ENCODE results near the gene COX4I2.

Gene COX4I2

DNA sequence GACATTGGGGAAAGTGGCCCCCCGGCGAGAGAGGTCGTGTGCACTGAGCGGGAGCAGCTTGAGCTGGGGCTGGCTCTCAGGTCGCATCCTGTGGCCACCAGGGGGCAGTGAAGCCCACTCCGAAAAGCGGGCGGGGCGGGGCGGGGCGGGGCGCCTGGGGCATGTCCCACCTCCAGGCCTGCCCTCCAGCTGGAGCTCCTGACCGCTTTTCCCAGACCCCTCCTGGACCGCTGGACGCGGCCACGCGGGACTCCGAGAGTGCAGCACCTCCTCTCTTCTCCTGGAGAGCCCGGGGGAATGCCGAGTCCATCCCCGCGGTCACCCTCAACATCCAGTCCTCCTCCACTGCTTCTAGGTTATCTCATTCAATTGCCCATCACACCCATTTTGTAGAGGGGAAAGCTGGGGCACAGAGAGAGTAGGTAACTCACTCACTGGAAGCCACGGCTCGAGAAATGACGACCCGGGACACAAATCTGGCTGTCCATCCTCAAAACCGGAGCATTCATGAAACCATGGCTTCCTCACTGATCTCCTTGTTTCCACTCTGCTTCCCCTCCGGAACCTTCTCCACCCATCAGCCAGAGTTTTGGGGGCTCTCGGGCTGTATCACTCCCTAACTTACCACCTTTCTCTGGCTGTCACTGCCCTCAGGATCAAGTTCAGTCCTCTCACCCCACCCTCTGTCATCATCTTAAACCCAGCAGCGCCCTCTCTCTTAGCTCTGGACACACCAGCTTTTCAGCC, 24.1 kb downstream of the COX4I2 start:
- H3K36me3 ChIP-seq (ENCODE audit: insufficient read depth, low read length): peaks cover 36% of the 10 kb centered on the region
- H4K20me1 ChIP-seq (ENCODE audit: insufficient read depth, low read length): peaks cover 9% of the 10 kb centered on the region
- no peaks in the 10 kb centered on the region for H3K9me3 ChIP-seq (ENCODE audit: insufficient read depth, low read length, severe bottlenecking)
- H3K4me1 ChIP-seq (ENCODE audit: insufficient read depth, low read length): peaks cover 51% of the 10 kb centered on the region
- peak overlapping the region; percentile 69 for H2AFZ ChIP-seq (ENCODE audit: low read depth, low read length)
- TF ChIP-seq, protein P1, sequence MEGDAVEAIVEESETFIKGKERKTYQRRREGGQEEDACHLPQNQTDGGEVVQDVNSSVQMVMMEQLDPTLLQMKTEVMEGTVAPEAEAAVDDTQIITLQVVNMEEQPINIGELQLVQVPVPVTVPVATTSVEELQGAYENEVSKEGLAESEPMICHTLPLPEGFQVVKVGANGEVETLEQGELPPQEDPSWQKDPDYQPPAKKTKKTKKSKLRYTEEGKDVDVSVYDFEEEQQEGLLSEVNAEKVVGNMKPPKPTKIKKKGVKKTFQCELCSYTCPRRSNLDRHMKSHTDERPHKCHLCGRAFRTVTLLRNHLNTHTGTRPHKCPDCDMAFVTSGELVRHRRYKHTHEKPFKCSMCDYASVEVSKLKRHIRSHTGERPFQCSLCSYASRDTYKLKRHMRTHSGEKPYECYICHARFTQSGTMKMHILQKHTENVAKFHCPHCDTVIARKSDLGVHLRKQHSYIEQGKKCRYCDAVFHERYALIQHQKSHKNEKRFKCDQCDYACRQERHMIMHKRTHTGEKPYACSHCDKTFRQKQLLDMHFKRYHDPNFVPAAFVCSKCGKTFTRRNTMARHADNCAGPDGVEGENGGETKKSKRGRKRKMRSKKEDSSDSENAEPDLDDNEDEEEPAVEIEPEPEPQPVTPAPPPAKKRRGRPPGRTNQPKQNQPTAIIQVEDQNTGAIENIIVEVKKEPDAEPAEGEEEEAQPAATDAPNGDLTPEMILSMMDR (IDR thresholded peaks at IDR 0.05; ENCODE audit: borderline replicate concordance, extremely low read depth, low read length, poor library complexity, severe bottlenecking): peak; percentile 80
- TF ChIP-seq EZH2 (IDR thresholded peaks at IDR 0.05; ENCODE audit: borderline replicate concordance, low read depth, low read length, severe bottlenecking): no peak
- H3K27me3 ChIP-seq (ENCODE audit: insufficient read depth, low read length, poor library complexity): no peaks in the 10 kb centered on the region
- H3K79me2 ChIP-seq (ENCODE audit: insufficient read depth, low read length): peaks cover 47% of the 10 kb centered on the region
- peak overlapping the region; percentile 54 for H3K4me2 ChIP-seq (ENCODE audit: insufficient read depth, low read length)
- H3K4me3 ChIP-seq (ENCODE audit: low read depth in 1 of 2, low read length in 2 of 2): 0 out of 4 replicates have a peak overlapping the region, but pooled peaks of 1 of the 2 experiments have one; percentile 11
- ATAC-seq (ENCODE audit: insufficient read depth, low read depth): peak; percentile 82
- peak overlapping the region; percentile 40 for H3K9ac ChIP-seq (ENCODE audit: low read depth, low read length)
- DNase-seq: peak; percentile 85
- peak overlapping the region; percentile 78 for H3K27ac ChIP-seq (ENCODE audit: low read length)

DNA sequence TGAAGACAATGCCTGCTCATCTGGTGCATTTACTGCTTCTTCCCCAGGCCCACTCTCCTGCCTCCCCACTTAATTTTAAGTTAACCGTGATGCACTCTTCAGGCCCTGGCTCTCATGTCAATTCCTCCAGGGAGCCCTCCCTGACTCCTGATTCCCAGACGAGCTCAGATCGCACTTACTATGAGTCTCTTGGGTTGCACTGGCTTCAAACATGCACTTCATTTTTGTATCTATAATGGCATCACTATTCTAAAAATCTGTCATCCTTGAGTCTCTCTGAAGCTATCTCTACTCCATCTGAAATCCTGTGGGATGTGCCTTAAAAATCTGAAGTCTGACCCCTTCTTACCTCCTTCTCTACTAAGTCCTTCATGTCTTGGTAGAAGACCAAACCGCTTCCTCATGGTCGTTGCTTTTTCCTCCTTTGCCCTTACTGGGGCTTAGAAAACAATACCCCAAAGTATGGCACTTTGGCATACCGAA, 24.7 kb downstream of the COX4I2 start:
- ATAC-seq (ENCODE audit: insufficient read depth, low read depth): no peak
- Histone ChIP-seq H3K4me1 (ENCODE audit: insufficient read depth, low read length) (peaks cover 55% of the 10 kb centered on the region), H3K9me3 (ENCODE audit: insufficient read depth, low read length, severe bottlenecking) (no peaks in the 10 kb centered on the region), H3K36me3 (ENCODE audit: insufficient read depth, low read length) (peaks cover 40% of the 10 kb centered on the region), H2AFZ (ENCODE audit: low read depth, low read length) (no peak overlapping the region), H3K4me2 (ENCODE audit: insufficient read depth, low read length) (peak overlapping the region; percentile 54; the same call in 1 of the 2 replicates), H3K27me3 (ENCODE audit: insufficient read depth, low read length, poor library complexity) (no peaks in the 10 kb centered on the region), H3K79me2 (ENCODE audit: insufficient read depth, low read length) (peaks cover 53% of the 10 kb centered on the region), H3K9ac (ENCODE audit: low read depth, low read length) (peak overlapping the region; percentile 30), H3K4me3 (ENCODE audit: low read depth in 1 of 2, low read length in 2 of 2) (0 out of 4 replicates have a peak overlapping the region, but pooled peaks of 1 of the 2 experiments have one; percentile 11), H4K20me1 (ENCODE audit: insufficient read depth, low read length) (peaks cover 10% of the 10 kb centered on the region), H3K27ac (ENCODE audit: low read length) (peak overlapping the region; percentile 75)
- DNase-seq: no peak
- TF ChIP-seq EZH2 (IDR thresholded peaks at IDR 0.05; ENCODE audit: borderline replicate concordance, low read depth, low read length, severe bottlenecking): no peak
- TF ChIP-seq, protein P1 (IDR thresholded peaks at IDR 0.05; ENCODE audit: borderline replicate concordance, extremely low read depth, low read length, poor library complexity, severe bottlenecking): no peak

DNA sequence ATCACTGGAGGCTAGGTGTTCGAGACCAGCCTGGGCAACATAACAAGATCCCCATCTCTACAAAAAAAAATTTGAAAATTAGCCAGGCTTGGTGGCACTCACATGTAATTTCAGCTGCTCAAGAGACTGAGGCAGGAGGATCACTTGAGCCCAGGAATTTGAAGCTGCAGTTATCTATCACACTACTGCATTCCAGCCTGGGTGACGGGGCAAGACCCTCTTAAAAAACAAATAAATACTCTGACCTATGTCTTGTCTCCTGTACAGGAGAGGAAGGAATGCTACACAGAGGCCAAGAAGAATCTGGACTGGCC, 25.8 kb downstream of the COX4I2 start:
- peaks cover 63% of the 10 kb centered on the region for H3K4me1 ChIP-seq (ENCODE audit: insufficient read depth, low read length)

More for the DNA sequence above, 25.8 kb downstream of the COX4I2 start:
- Histone ChIP-seq H3K27me3 (ENCODE audit: insufficient read depth, low read length, poor library complexity) (no peaks in the 10 kb centered on the region), H3K9ac (ENCODE audit: low read depth, low read length) (peak overlapping the region; percentile 20; the same call in 1 of the 2 replicates), H3K4me2 (ENCODE audit: insufficient read depth, low read length) (no peak overlapping the region), H3K36me3 (ENCODE audit: insufficient read depth, low read length) (peaks cover 51% of the 10 kb centered on the region), H3K4me3 (ENCODE audit: low read depth in 1 of 2, low read length in 2 of 2) (no peak overlapping the region), H2AFZ (ENCODE audit: low read depth, low read length) (no peak overlapping the region), H4K20me1 (ENCODE audit: insufficient read depth, low read length) (peaks cover 16% of the 10 kb centered on the region), H3K9me3 (ENCODE audit: insufficient read depth, low read length, severe bottlenecking) (no peaks in the 10 kb centered on the region), H3K27ac (ENCODE audit: low read length) (peak overlapping the region; percentile 78), H3K79me2 (ENCODE audit: insufficient read depth, low read length) (peaks cover 63% of the 10 kb centered on the region)
- TF ChIP-seq, protein P1 (IDR thresholded peaks at IDR 0.05; ENCODE audit: borderline replicate concordance, extremely low read depth, low read length, poor library complexity, severe bottlenecking): no peak
- no peak for TF ChIP-seq EZH2 (IDR thresholded peaks at IDR 0.05; ENCODE audit: borderline replicate concordance, low read depth, low read length, severe bottlenecking)
- ATAC-seq (ENCODE audit: insufficient read depth, low read depth) (no peak), DNase-seq (no peak)

Measured in DND-41 (cell line).